ENCODE results near the gene SYNDIG1L.

GRCh38 chr14:74456684-74457564, 30.9 kb upstream of the SYNDIG1L start:
- TF ChIP-seq GATAD2A (IDR thresholded peaks at IDR 0.05) = no peak
- no peak for TF ChIP-seq CREB3L1 (IDR thresholded peaks at IDR 0.05; ENCODE audit: borderline replicate concordance, low read depth)
- no peak for TF ChIP-seq POLR2AphosphoS5 (IDR thresholded peaks at IDR 0.05; ENCODE audit: control insufficient read depth, insufficient read depth, low read depth, low read length)
- TF ChIP-seq CTCF (IDR thresholded peaks at IDR 0.05 in 2 of 3, conservative IDR thresholded peaks at IDR 0.05 in 1 of 3; ENCODE audit: insufficient read depth in 2 of 3, low read depth in 1 of 3, low read length in 3 of 3) = no peak

Measured in K562 (cell line).